ENCODE data around the gene DRAM1. TPM values are rescaled to one million over a fixed set of nuclear protein-coding genes. Genes with fewer than 3 reads are reported as not detected.

The DRAM1 gene
- total RNA-seq, 4 donors from 2014 or later: 1.4 to 15.0 (median 6.0) TPM

DNA sequence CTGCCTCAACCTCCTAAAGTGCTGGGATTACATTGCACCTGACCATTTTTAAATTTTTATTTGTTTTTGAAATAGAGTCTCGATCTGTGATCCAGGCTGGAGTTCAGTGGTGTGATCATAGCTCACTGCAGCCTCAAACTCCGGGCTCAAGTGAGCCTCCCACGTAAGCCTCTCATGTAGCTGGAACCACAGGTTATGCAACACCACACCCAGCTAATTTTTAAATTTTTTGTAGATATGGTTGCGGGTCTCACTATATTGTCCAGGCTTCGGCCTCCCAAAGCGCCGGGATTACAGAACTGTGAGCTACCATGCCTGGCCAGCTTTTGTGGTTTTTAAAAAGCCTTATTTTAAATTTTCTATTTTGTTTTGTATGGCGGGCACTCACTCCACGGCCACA is 2.2 kb upstream of the DRAM1 start:
- intact Hi-C loops (cut with DNase I): no loop called here
- no peak overlapping the region for H3K4me3 ChIP-seq
- no peak for DNase-seq
- TF ChIP-seq, protein P1, sequence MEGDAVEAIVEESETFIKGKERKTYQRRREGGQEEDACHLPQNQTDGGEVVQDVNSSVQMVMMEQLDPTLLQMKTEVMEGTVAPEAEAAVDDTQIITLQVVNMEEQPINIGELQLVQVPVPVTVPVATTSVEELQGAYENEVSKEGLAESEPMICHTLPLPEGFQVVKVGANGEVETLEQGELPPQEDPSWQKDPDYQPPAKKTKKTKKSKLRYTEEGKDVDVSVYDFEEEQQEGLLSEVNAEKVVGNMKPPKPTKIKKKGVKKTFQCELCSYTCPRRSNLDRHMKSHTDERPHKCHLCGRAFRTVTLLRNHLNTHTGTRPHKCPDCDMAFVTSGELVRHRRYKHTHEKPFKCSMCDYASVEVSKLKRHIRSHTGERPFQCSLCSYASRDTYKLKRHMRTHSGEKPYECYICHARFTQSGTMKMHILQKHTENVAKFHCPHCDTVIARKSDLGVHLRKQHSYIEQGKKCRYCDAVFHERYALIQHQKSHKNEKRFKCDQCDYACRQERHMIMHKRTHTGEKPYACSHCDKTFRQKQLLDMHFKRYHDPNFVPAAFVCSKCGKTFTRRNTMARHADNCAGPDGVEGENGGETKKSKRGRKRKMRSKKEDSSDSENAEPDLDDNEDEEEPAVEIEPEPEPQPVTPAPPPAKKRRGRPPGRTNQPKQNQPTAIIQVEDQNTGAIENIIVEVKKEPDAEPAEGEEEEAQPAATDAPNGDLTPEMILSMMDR (IDR thresholded peaks at IDR 0.05): no peak
- TF ChIP-seq POLR2A (IDR thresholded peaks at IDR 0.05): no peak
- peaks cover 0 to 38% (median 5%) of the 10 kb centered on the region in 3 donors for H3K4me1 ChIP-seq
- WGBS, 2 donors: 80 to 89% methylated on average over 9 of the region's 9 CpGs
- no peaks in the 10 kb centered on the region for H3K9me3 ChIP-seq
- H3K27ac ChIP-seq: peak overlapping the region in 3 of 4 donors; percentile 44 to 96 (median 95)
- H3K36me3 ChIP-seq: no peaks in the 10 kb centered on the region
- H3K27me3 ChIP-seq: peaks cover 0 to 4% (median 0%) of the 10 kb centered on the region in 4 donors

DNA sequence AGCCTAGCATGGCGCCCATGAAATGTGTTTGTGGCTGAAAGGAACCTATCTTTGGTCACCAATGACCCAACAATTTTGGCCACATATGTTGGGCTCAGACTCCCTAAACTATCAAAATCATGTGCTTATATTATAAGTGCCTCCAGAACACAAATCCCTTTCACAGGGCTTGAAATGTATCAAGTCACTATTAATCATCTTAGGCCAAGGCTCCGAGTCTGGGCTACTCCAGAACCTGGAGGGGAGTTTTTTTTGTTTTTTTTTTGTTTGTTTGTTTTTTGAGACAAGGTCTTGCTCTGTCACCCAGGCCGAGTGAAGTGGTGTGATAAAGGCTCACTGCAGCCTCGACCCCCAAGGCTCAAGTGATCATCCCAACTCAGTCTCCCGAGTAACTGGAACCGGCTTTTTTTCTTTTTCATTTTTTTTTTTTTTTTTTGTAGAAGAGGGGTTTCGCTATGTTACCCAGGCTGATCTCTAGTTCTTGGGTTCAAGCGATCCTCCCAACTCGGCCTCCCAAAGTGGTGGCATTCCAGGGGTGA is 989 bp upstream of the DRAM1 start:
- H3K9me3 ChIP-seq: no peaks in the 10 kb centered on the region
- no peak for DNase-seq
- H3K27ac ChIP-seq: peak overlapping the region; percentile 89 to 99 (median 96)
- 24 to 29% methylated on average over 9 of the region's 9 CpGs for WGBS, 2 donors
- intact Hi-C loops (cut with DNase I): no loop called here
- H3K36me3 ChIP-seq: no peaks in the 10 kb centered on the region
- peak overlapping the region; percentile 54 to 91 (median 84) for H3K4me3 ChIP-seq
- peaks cover 0 to 4% (median 0%) of the 10 kb centered on the region in 4 donors for H3K27me3 ChIP-seq
- TF ChIP-seq, protein P1 (IDR thresholded peaks at IDR 0.05): no peak
- TF ChIP-seq POLR2A (IDR thresholded peaks at IDR 0.05): no peak
- peaks cover 0 to 38% (median 5%) of the 10 kb centered on the region in 3 donors for H3K4me1 ChIP-seq

DNA sequence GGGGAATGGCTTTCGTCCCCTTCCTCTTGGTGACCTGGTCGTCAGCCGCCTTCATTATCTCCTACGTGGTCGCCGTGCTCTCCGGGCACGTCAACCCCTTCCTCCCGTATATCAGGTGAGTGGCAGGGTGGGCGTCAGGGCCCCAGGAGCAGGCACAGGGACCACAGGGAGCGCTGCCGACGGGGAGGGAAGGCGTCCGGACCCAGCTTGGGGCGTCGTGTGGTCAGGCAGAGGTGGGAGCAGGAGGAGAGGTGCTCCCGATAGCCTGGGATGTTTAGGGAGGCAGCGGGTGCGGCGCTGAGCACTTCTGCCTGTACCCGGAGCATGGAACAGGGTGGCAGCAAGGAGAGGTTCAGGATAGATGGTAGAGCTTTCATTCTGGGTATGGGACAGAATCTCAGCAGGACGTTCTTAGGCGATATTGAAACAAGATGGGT is 444 bp downstream of the DRAM1 start:
- intact Hi-C loops (cut with DNase I): no loop called here
- 0 to 2% methylated on average over 7 to 15 of the region's 24 CpGs for WGBS, 2 donors
- Histone ChIP-seq H3K36me3 (no peaks in the 10 kb centered on the region), H3K9me3 (no peaks in the 10 kb centered on the region), H3K27me3 (peaks cover 0 to 4% (median 0%) of the 10 kb centered on the region in 4 donors), H3K27ac (peak overlapping the region; percentile 89 to 99 (median 96)), H3K4me3 (peak overlapping the region; percentile 54 to 91 (median 84)), H3K4me1 (peaks cover 0 to 38% (median 5%) of the 10 kb centered on the region in 3 donors)
- DNase-seq: no peak
- TF ChIP-seq, protein P1 (IDR thresholded peaks at IDR 0.05): no peak
- TF ChIP-seq POLR2A (IDR thresholded peaks at IDR 0.05): no peak

DNA sequence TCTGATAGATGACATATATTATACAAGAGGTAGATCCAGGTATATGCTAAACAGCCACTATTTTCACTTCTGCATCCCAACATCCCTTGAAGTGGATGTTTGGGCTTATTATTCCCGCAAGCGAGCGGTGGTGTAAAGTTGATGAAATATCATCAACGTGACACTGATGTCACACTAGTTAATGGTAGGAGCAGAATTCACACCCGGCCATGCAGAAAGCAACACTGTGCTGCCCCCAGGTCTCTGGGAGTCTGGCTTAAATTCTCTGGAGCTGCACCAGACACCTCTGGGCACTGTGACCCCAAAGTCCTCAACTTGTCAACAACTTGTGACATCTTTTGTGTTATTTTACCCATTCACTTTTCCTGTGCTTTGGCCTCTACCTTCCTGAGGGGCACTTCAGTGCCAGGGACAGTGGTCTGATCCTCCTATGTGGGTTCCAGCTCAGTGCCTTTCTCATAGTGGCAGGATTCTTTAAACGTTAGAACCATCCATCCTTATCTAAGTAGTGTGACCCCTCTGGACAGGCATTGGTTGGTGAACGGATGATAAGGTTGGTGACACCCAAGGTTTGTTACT is 952 bp downstream of the DRAM1 start:
- Histone ChIP-seq H3K27ac (peak overlapping the region; percentile 89 to 99 (median 96)), H3K4me1 (peaks cover 0 to 38% (median 5%) of the 10 kb centered on the region in 3 donors), H3K4me3 (peak overlapping the region; percentile 54 to 91 (median 84)), H3K36me3 (no peaks in the 10 kb centered on the region), H3K9me3 (no peaks in the 10 kb centered on the region), H3K27me3 (peaks cover 0 to 4% (median 0%) of the 10 kb centered on the region in 4 donors)
- DNase-seq: no peak
- TF ChIP-seq, protein P1 (IDR thresholded peaks at IDR 0.05): no peak
- no peak for TF ChIP-seq POLR2A (IDR thresholded peaks at IDR 0.05)
- WGBS, 2 donors: 20 to 40% methylated on average over 2 to 7 of the region's 7 CpGs
- intact Hi-C loops (cut with DNase I): no loop called here

DNA sequence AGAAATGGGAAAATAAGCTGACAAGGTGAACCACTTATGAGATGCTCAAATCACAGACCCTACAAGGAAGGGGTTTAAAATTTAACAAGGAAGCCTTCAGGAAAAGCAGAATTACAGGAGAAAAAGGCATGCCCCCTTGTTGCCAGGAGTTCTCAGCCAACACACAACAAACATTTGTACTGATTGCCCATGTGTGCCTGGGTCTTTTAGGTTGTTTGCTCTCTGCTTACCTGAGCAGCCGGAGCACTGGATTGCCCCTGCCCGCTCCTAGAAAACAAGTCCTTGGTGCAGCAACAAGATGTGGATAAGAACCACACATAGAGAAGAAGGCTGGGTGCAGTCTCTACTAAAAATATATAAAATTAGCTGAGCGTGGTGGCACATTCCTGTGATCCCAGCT is 3.4 kb downstream of the DRAM1 start:
- Histone ChIP-seq H3K27me3 (peaks cover 0 to 4% (median 0%) of the 10 kb centered on the region in 4 donors), H3K36me3 (no peaks in the 10 kb centered on the region), H3K27ac (no peak overlapping the region), H3K4me1 (peaks cover 0 to 32% (median 5%) of the 10 kb centered on the region in 3 donors), H3K4me3 (no peak overlapping the region), H3K9me3 (no peaks in the 10 kb centered on the region)
- 93% methylated on average over 3 of the region's 3 CpGs for WGBS, 2 donors
- no peak for TF ChIP-seq POLR2A (IDR thresholded peaks at IDR 0.05)
- TF ChIP-seq, protein P1 (IDR thresholded peaks at IDR 0.05): no peak
- intact Hi-C loops (cut with DNase I): no loop called here
- no peak for DNase-seq
